Loucy (cell line): ENCODE measurements around the gene CALHM2.

Source experiments
- H2AFZ ChIP-seq: fragments of 200-600 bp; sonication (generic); 2 replicates; pipeline ENCODE4 v1.6.0; 2016; ENCODE audit warnings: antibody characterized with exemption, mild to moderate bottlenecking, low read length, moderate library complexity
- H3F3A ChIP-seq: fragments of 200-600 bp; 2 replicates; pipeline ENCODE4 v1.6.0; 2016; ENCODE audit warnings: antibody characterized with exemption, low read depth, mild to moderate bottlenecking
- H3K27me3 ChIP-seq: fragments of 200-600 bp; sonication (generic); 2 replicates; pipeline ENCODE4 v1.6.1; 2014; ENCODE audit warnings: low read length, mild to moderate bottlenecking; ENCODE audit not compliant: insufficient read depth, poor library complexity, severe bottlenecking
- H3K36me3 ChIP-seq: fragments of 200-600 bp; sonication (generic); 2 replicates; pipeline ENCODE4 v1.6.1; 2016; ENCODE audit warnings: low read length; ENCODE audit not compliant: insufficient read depth
- H3K4me1 ChIP-seq: fragments of 200-600 bp; sonication (generic); 2 replicates; pipeline ENCODE4 v1.5.1; 2014; ENCODE audit warnings: low read length, mild to moderate bottlenecking; ENCODE audit not compliant: insufficient read depth, poor library complexity, severe bottlenecking
- H3K4me2 ChIP-seq: fragments of 200-600 bp; sonication (generic); 2 replicates; pipeline ENCODE4 v1.6.0; 2014; ENCODE audit warnings: antibody characterized with exemption, low read length, low read depth, mild to moderate bottlenecking; ENCODE audit not compliant: poor library complexity, severe bottlenecking
- H3K4me3 ChIP-seq: fragments of 200-600 bp; sonication (generic); 2 replicates; pipeline ENCODE4 v1.5.1; 2014; ENCODE audit warnings: low read length, mild to moderate bottlenecking, mixed read lengths; ENCODE audit not compliant: poor library complexity, severe bottlenecking
- H3K79me2 ChIP-seq: fragments of 200-600 bp; sonication (generic); 2 replicates; pipeline ENCODE4 v1.6.1; 2014; ENCODE audit warnings: low read length; ENCODE audit not compliant: insufficient read depth
- H3K9ac ChIP-seq: fragments of 200-600 bp; sonication (generic); 2 replicates; pipeline ENCODE4 v1.6.0; 2014; ENCODE audit warnings: mild to moderate bottlenecking, low read depth, low read length, moderate library complexity; ENCODE audit not compliant: poor library complexity, severe bottlenecking
- H3K9me2 ChIP-seq: fragments of 200-600 bp; sonication (generic); replicated peaks from 2 replicates; pipeline ENCODE4 v1.6.1; 2016; ENCODE audit warnings: low read depth, low read length, mixed read lengths
- H3K9me3 ChIP-seq: fragments of 200-600 bp; sonication (generic); 2 replicates; pipeline ENCODE4 v1.6.1; 2014; ENCODE audit warnings: mild to moderate bottlenecking, antibody characterized with exemption, low read length, low read depth; ENCODE audit not compliant: insufficient read depth
- H4K20me1 ChIP-seq: fragments of 200-600 bp; sonication (generic); 2 replicates; pipeline ENCODE4 v1.6.0; 2014; ENCODE audit warnings: antibody characterized with exemption, low read length, mild to moderate bottlenecking; ENCODE audit not compliant: insufficient read depth, poor library complexity, severe bottlenecking
- CTCF ChIP-seq: fragments of 200-600 bp; sonication (generic); conservative IDR thresholded peaks from 2 replicates; pipeline ENCODE4 v1.5.1; 2014; ENCODE audit warnings: mild to moderate bottlenecking, antibody characterized with exemption, low read length
- EZH2phosphoT487 ChIP-seq: fragments of 200-600 bp; IDR thresholded peaks from 2 replicates; pipeline ENCODE4 v1.6.1; 2018; ENCODE audit warnings: antibody characterized with exemption, mild to moderate bottlenecking, moderate library complexity, borderline replicate concordance

The CALHM2 gene

GRCh38 chr10:103444478-103444877 lies 7.7 kb downstream of the CALHM2 start:
- peaks cover 8% of the 10 kb centered on the region for H4K20me1 ChIP-seq
- no peaks in the 10 kb centered on the region for H3K9me3 ChIP-seq
- peaks cover 5% of the 10 kb centered on the region for H3K4me1 ChIP-seq
- peaks cover 25% of the 10 kb centered on the region; the same call in 1 of the 2 replicates for H3K79me2 ChIP-seq
- no peaks in the 10 kb centered on the region for H3F3A ChIP-seq
- H3K36me3 ChIP-seq = peaks cover 80% of the 10 kb centered on the region; the same call in 1 of the 2 replicates
- TF ChIP-seq EZH2phosphoT487 (no peak), CTCF (no peak)
- no peak overlapping the region for H3K4me3 ChIP-seq
- no peaks in the 10 kb centered on the region for H3K9me2 ChIP-seq
- H3K27me3 ChIP-seq = no peaks in the 10 kb centered on the region
- no peak overlapping the region for H3K4me2 ChIP-seq
- H2AFZ ChIP-seq = no peak overlapping the region
- H3K9ac ChIP-seq = no peak overlapping the region

- no peaks in the 10 kb centered on the region for H3F3A ChIP-seq
- no peak overlapping the region for H3K4me3 ChIP-seq
- no peaks in the 10 kb centered on the region for H4K20me1 ChIP-seq
- peaks cover 84% of the 10 kb centered on the region; the same call in 1 of the 2 replicates for H3K36me3 ChIP-seq
- no peaks in the 10 kb centered on the region for H3K9me2 ChIP-seq
- H2AFZ ChIP-seq = no peak overlapping the region
- H3K9ac ChIP-seq = no peak overlapping the region
- H3K79me2 ChIP-seq = peaks cover 17% of the 10 kb centered on the region; the same call in 1 of the 2 replicates
- H3K4me1 ChIP-seq = no peaks in the 10 kb centered on the region
- H3K4me2 ChIP-seq = no peak overlapping the region
- H3K27me3 ChIP-seq = no peaks in the 10 kb centered on the region
- TF ChIP-seq CTCF = no peak
- TF ChIP-seq EZH2phosphoT487 = no peak
- no peaks in the 10 kb centered on the region for H3K9me3 ChIP-seq
Measured at GRCh38 chr10:103443475-103444185, 8.5 kb downstream of the CALHM2 start.

- H3K9ac ChIP-seq = no peak overlapping the region
- no peaks in the 10 kb centered on the region for H3K4me1 ChIP-seq
- H3K9me2 ChIP-seq = no peaks in the 10 kb centered on the region
- H3K9me3 ChIP-seq = no peaks in the 10 kb centered on the region
- H2AFZ ChIP-seq = no peak overlapping the region
- H4K20me1 ChIP-seq = no peaks in the 10 kb centered on the region
- peaks cover 89% of the 10 kb centered on the region; the same call in 1 of the 2 replicates for H3K36me3 ChIP-seq
- no peak overlapping the region for H3K4me2 ChIP-seq
- no peaks in the 10 kb centered on the region for H3F3A ChIP-seq
- peaks cover 3% of the 10 kb centered on the region; the same call in 1 of the 2 replicates for H3K79me2 ChIP-seq
- TF ChIP-seq EZH2phosphoT487 (no peak), CTCF (no peak)
- H3K4me3 ChIP-seq = no peak overlapping the region
- no peaks in the 10 kb centered on the region for H3K27me3 ChIP-seq
Measured at GRCh38 chr10:103442031-103442461, 10.1 kb downstream of the CALHM2 start.
